Astrocyte (in vitro differentiated cells and primary cell): ENCODE data around the gene FUT2. TPM values are rescaled to one million over a fixed set of nuclear protein-coding genes. Genes with fewer than 3 reads are reported as not detected.
A peak's percentile ranks its signal among the peaks of the same experiment; 100 is the strongest.

Experiments
- DNase-seq: peaks from one replicate; pipeline ENCODE4 v3.0.0-alpha.2; 2010; ENCODE audit warnings: low read depth
- FAIRE-seq: peaks from 2 replicates; lab custom pipeline; 2011; peaks lifted over from hg19 to GRCh38; lab: Jason Lieb, UNC
- H2AFZ ChIP-seq: 2 replicates; pipeline ENCODE4 v1.6.0; 2012; ENCODE audit warnings: low read depth, low read length, inconsistent platforms
- H3K27ac ChIP-seq: 2 replicates; pipeline ENCODE4 v1.5.1; 2011; ENCODE audit warnings: low read depth, low read length, inconsistent platforms
- H3K27me3 ChIP-seq: 2 replicates; pipeline ENCODE4 v1.6.0; 2011; ENCODE audit warnings: low read length, inconsistent platforms; ENCODE audit not compliant: insufficient read depth
- H3K36me3 ChIP-seq: 2 replicates; pipeline ENCODE4 v1.5.1; 2011; ENCODE audit warnings: low read length, inconsistent platforms; ENCODE audit not compliant: insufficient read depth
- H3K4me1 ChIP-seq: 2 replicates; pipeline ENCODE4 v1.5.1; 2011; ENCODE audit warnings: low read length, inconsistent platforms; ENCODE audit not compliant: insufficient read depth
- H3K4me2 ChIP-seq: 2 replicates; pipeline ENCODE4 v1.6.0; 2012; ENCODE audit warnings: low read length, inconsistent platforms
- H3K4me3 ChIP-seq: 2 replicates; pipeline ENCODE4 v1.5.1; 2011; ENCODE audit warnings: low read depth, mild to moderate bottlenecking, low read length, inconsistent platforms; ENCODE audit not compliant: insufficient read depth
- H3K79me2 ChIP-seq: 2 replicates; pipeline ENCODE4 v1.6.0; 2012; ENCODE audit warnings: mild to moderate bottlenecking, low read length, inconsistent platforms; ENCODE audit not compliant: insufficient read depth
- H3K9ac ChIP-seq: 2 replicates; pipeline ENCODE4 v1.6.0; 2012; ENCODE audit warnings: mild to moderate bottlenecking, low read length, inconsistent platforms
- H3K9me3 ChIP-seq: 2 replicates; pipeline ENCODE4 v1.5.1; 2012; ENCODE audit warnings: low read depth, mild to moderate bottlenecking, low read length, inconsistent platforms; ENCODE audit not compliant: insufficient read depth
- H4K20me1 ChIP-seq: 2 replicates; pipeline ENCODE4 v1.6.0; 2012; ENCODE audit warnings: low read length, inconsistent platforms; ENCODE audit not compliant: insufficient read depth
- H3K27ac Mint-ChIP-seq: one replicate; pipeline ENCODE4 v1.8.0; 2021; ENCODE audit warnings: mild to moderate bottlenecking, mixed read lengths; ENCODE audit not compliant: unreplicated experiment
- H3K27me3 Mint-ChIP-seq: one replicate; pipeline ENCODE4 v1.8.0; 2021; ENCODE audit warnings: low read depth, mixed read lengths; ENCODE audit not compliant: unreplicated experiment
- H3K36me3 Mint-ChIP-seq: one replicate; pipeline ENCODE4 v1.8.0; 2021; ENCODE audit warnings: low read depth, mixed read lengths; ENCODE audit not compliant: unreplicated experiment
- H3K4me1 Mint-ChIP-seq: one replicate; pipeline ENCODE4 v1.8.0; 2021; ENCODE audit warnings: low read depth, mixed read lengths; ENCODE audit not compliant: unreplicated experiment
- H3K4me3 Mint-ChIP-seq: one replicate; pipeline ENCODE4 v1.8.0; 2021; ENCODE audit warnings: mild to moderate bottlenecking, moderate library complexity, mixed read lengths; ENCODE audit not compliant: unreplicated experiment
- H3K9me3 Mint-ChIP-seq: one replicate; pipeline ENCODE4 v1.8.0; 2021; ENCODE audit warnings: mild to moderate bottlenecking, mixed read lengths; ENCODE audit not compliant: unreplicated experiment
- CTCF ChIP-seq: IDR thresholded peaks from 2 replicates; pipeline ENCODE4 v1.5.1; 2011; ENCODE audit warnings: low read depth, mild to moderate bottlenecking, inconsistent platforms, low read length, moderate library complexity; ENCODE audit not compliant: insufficient read depth
- EZH2 ChIP-seq: IDR thresholded peaks from 2 replicates; pipeline ENCODE4 v1.6.1; 2012; ENCODE audit warnings: mild to moderate bottlenecking, low read length, inconsistent platforms; ENCODE audit not compliant: insufficient read depth
- total RNA-seq: library from RNA; stranded (reverse); gene quantifications from 2 replicates; pipeline ENCODE4 v1.2.1, GENCODE V29; 2021

The FUT2 gene
- total RNA-seq, 1 donor from 2014 or later, result not detected

GRCh38 chr19:48713864-48714755 is 18.3 kb downstream of the FUT2 start:
- Mint-ChIP-seq H3K4me1 (peaks cover 3% of the 10 kb centered on the region), H3K4me3 (peak overlapping the region; percentile 90), H3K27ac (peak overlapping the region; percentile 77), H3K9me3 (no peaks in the 10 kb centered on the region), H3K27me3 (no peaks in the 10 kb centered on the region), H3K36me3 (peaks cover 10% of the 10 kb centered on the region)
- no peaks in the 10 kb centered on the region for H3K27me3 ChIP-seq
- H3K4me1 ChIP-seq, result peaks cover 24% of the 10 kb centered on the region
- H3K9me3 ChIP-seq, result no peaks in the 10 kb centered on the region
- DNase-seq (peak; percentile 97), FAIRE-seq (no peak)
- H4K20me1 ChIP-seq, result no peaks in the 10 kb centered on the region
- peak overlapping the region; percentile 77 for H2AFZ ChIP-seq
- H3K27ac ChIP-seq, result peak overlapping the region; percentile 56
- H3K79me2 ChIP-seq, result no peaks in the 10 kb centered on the region
- H3K36me3 ChIP-seq, result no peaks in the 10 kb centered on the region
- H3K9ac ChIP-seq, result peak overlapping the region; percentile 86
- H3K4me2 ChIP-seq, result peak overlapping the region; percentile 94
- TF ChIP-seq CTCF (no peak), EZH2 (no peak)
- peak overlapping the region; percentile 71 for H3K4me3 ChIP-seq

- Histone ChIP-seq H3K9ac (peak overlapping the region; percentile 86), H3K27ac (peak overlapping the region; percentile 56), H3K4me1 (peaks cover 24% of the 10 kb centered on the region), H4K20me1 (no peaks in the 10 kb centered on the region), H3K4me3 (peak overlapping the region; percentile 62), H3K4me2 (peak overlapping the region; percentile 94), H3K79me2 (no peaks in the 10 kb centered on the region), H3K9me3 (no peaks in the 10 kb centered on the region), H2AFZ (peak overlapping the region; percentile 77), H3K36me3 (no peaks in the 10 kb centered on the region), H3K27me3 (no peaks in the 10 kb centered on the region)
- FAIRE-seq (no peak), DNase-seq (no peak)
- H3K27ac Mint-ChIP-seq, result peak overlapping the region; percentile 77
- peak overlapping the region; percentile 83 for H3K4me3 Mint-ChIP-seq
- no peaks in the 10 kb centered on the region for H3K27me3 Mint-ChIP-seq
- peaks cover 3% of the 10 kb centered on the region for H3K4me1 Mint-ChIP-seq
- H3K36me3 Mint-ChIP-seq, result peaks cover 7% of the 10 kb centered on the region
- no peaks in the 10 kb centered on the region for H3K9me3 Mint-ChIP-seq
- TF ChIP-seq CTCF (no peak), EZH2 (no peak)
Measured at GRCh38 chr19:48714759-48715675, 19.2 kb downstream of the FUT2 start.
